Cardiac ventricle fibroblast (primary cell): ENCODE measurements around the gene CYTIP. TPM values are rescaled to one million over a fixed set of nuclear protein-coding genes. Genes with fewer than 3 reads are reported as not detected.

ENCODE experiments used
- total RNA-seq: library from RNA; depleted of rRNA; stranded (reverse); fragments of >200 nt; gene quantifications from 2 replicates; pipeline ENCODE4 v1.2.3, GENCODE V29; 2015

Gene CYTIP
- not detected in 2 replicates for total RNA-seq

DNA sequence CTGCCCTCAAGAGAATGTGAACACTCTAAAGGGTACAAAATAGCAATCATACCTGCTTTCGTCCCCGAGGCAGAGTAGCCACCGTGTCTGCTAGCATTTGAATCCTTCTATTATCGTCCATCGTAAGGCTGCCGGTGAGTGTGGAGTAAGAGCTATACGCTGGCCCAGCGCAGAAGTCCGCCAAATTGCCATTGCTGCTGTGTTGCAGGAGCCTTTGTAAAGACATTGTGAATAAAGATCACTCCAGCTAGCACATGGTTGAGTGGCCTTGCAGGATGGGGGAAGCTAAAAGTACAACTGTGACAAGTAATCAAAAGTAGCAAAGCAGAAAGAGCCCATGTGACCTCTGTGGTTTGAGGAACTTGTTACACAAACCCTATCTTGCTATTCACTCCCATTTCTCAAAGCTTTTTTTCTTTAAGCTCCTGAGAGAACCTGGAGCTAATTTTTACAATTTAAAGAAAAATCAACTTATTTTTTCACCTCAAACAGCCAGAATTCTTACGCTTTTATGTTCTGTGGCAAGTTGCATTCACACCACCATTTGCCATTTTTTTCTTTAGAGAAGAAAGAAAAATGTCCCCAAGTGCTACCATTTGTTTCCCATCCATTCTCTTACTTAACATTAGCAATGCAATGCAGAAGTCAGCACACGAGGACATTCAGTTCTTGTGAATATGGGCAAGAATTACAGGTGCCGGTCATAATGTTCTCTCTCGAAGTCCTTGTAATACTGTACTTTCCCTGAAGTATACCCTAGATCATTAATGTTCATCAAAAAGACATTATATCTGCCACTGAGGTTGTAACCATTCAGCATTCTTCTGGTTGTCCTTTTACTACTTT, at the start of gene CYTIP:
Gene CYTIP (minus strand): TSS at position 295 of the 846 bp plus-strand sequence. CDS start 69 bp downstream, at position 226.

Other genes starting within 250 kb of the CYTIP start
- gene GALNT5, start 186.4 kb downstream of the CYTIP start, total RNA-seq: 10.0 and 11.3 TPM in 2 replicates
- not detected in 2 replicates for gene ERMN, start 118.3 kb downstream of the CYTIP start, total RNA-seq
- 0.06 and 0.10 TPM in 2 replicates for gene ACVR1C, start 184.8 kb upstream of the CYTIP start, total RNA-seq